ENCODE measurements around the gene INO80. TPM values are rescaled to one million over a fixed set of nuclear protein-coding genes. Genes with fewer than 3 reads are reported as not detected.

INO80 gene
- total and polyA plus RNA-seq, 2 donors (not counting 3 experiments of a cell fraction or from before 2014, with no cell fraction given): 5.7 to 29.1 TPM

DNA sequence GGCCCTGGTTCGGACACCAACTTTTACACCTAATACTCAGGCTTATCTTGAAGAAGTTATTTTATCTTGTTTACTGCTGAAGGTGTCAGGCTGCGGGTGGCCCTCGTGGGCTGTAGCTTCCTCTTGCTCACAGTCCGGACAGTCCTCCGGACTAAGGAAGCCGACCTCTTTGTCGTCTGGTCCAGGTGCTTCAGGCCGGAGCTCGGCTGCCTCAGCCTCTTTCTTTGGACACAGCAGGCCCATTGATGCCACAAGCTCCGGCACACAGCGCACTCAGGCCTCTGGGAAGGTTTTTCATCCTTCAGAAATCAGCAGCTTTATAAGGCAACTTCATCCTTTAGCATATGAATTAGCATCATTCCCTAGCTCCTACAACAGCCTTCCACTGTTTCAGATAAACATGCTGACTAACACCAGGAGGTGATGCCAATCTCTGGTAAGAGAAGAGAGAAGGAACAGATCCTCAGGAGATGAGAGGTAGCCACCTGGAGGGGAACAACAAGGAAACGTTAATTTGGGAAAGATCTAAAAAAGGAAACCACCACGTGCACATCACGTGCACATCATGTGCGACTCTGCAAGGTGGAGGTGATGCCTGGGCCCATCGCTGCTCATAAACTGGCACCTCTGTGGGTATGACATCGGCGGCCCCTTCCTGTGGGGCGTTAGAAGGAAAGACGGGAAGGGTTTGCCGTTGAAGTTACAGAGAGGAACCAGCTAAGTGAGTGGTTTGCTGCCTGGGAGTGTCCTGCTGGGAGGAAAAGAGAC lies 167.2 kb downstream of the INO80 start:
- TF ChIP-seq JUN (IDR thresholded peaks at IDR 0.05; ENCODE audit: borderline replicate concordance, insufficient read depth, insufficient read length, low read depth) (no peak), MYC (IDR thresholded peaks at IDR 0.05; ENCODE audit: low read depth, low read length) (no peak), GATA2 (IDR thresholded peaks at IDR 0.05; ENCODE audit: insufficient read depth, insufficient read length, low read depth, low read length) (no peak), CTCF (IDR thresholded peaks at IDR 0.05; ENCODE audit: extremely low read depth in 1 of 2, insufficient read depth in 1 of 2, low read depth in 1 of 2, low read length in 2 of 2) (no peak), POLR2A (IDR thresholded peaks at IDR 0.05; ENCODE audit: low read depth, low read length) (no peak), POLR2AphosphoS5 (IDR thresholded peaks at IDR 0.05; ENCODE audit: insufficient read depth, low read depth, low read length) (no peak), EZH2 (IDR thresholded peaks at IDR 0.05; ENCODE audit: borderline replicate concordance, low read depth, low read length, severe bottlenecking) (no peak), FOS (IDR thresholded peaks at IDR 0.05; ENCODE audit: borderline replicate concordance, insufficient read depth, low read length) (no peak), MAX (IDR thresholded peaks at IDR 0.05; ENCODE audit: insufficient read depth, insufficient read length) (no peak)
- CTCF ChIA-PET: interaction anchor here (0.7 to 2.2 kb wide), 2 partner anchors 18 to 70 kb away, joined by 3 to 7 read pairs; no protein-coding TSS in a partner anchor
- H3K4me3 ChIP-seq (replicated peaks in 1 of 3; ENCODE audit: insufficient read depth in 1 of 3, low read depth in 1 of 3, low read length in 3 of 3): no peak overlapping the region
- no peaks in the 10 kb centered on the region for H4K20me1 ChIP-seq (replicated peaks; ENCODE audit: control insufficient read depth, extremely low read depth, insufficient read depth, low read length)
- H3K4me1 ChIP-seq (ENCODE audit: control insufficient read depth, extremely low read depth, insufficient read depth, low read length): peaks cover 8% of the 10 kb centered on the region
- H3K9ac ChIP-seq (replicated peaks; ENCODE audit: extremely low read depth, insufficient read depth, low read length): no peak overlapping the region
- no peaks in the 10 kb centered on the region for H3K79me2 ChIP-seq (ENCODE audit: control insufficient read depth, insufficient read depth, low read length)
- BruUV-seq (replicated peaks): no TSS peak
- DNase-seq (ENCODE audit: low read depth, low spot score): no peak
- H2AFZ ChIP-seq (ENCODE audit: low read depth, low read length): no peak overlapping the region
- H3K4me2 ChIP-seq (ENCODE audit: insufficient read depth, low read length): no peak overlapping the region
- no peaks in the 10 kb centered on the region for H3K9me1 ChIP-seq (replicated peaks; ENCODE audit: control insufficient read depth, extremely low read depth, insufficient read depth, low read length)
- no peaks in the 10 kb centered on the region for H3K27me3 ChIP-seq (ENCODE audit: control insufficient read depth in 2 of 2, insufficient read depth in 2 of 2, low read length in 2 of 2)
- dilution Hi-C loops (cut with MboI; ENCODE audit: extremely low pct_ligation_motif_present, low sequenced_read_pairs): no loop called here
- H3K36me3 ChIP-seq (ENCODE audit: control insufficient read depth in 2 of 2, extremely low read depth in 1 of 2, insufficient read depth in 2 of 2, low read length in 2 of 2): no peaks in the 10 kb centered on the region
- no peak for FAIRE-seq
- no peaks in the 10 kb centered on the region for H3K9me3 ChIP-seq (replicated peaks; ENCODE audit: control insufficient read depth, insufficient read depth, low read length)
- H3K27ac ChIP-seq (ENCODE audit: insufficient read depth, low read depth, low read length): no peak overlapping the region
- POLR2A ChIA-PET: no interaction called here
- intact Hi-C loops (cut with micrococcal nuclease): loop anchor here (10.0 kb wide), 1 partner anchor 166 kb away; the partner anchor contains the start of gene INO80

Measured in endothelial cell of umbilical vein (primary cell).